IMR-90 (cell line): Measurements from ENCODE around the gene RBM39.
"Not testable (repeated sequence)": the region's sequence is repeated elsewhere in the genome, so short reads cannot be mapped to it uniquely, and the experiment has no call there.

Experiments used
- CEBPB ChIP-seq: IDR thresholded peaks from 2 replicates; pipeline ENCODE4 v1.6.1; 2012; ENCODE audit warnings: low read depth, low read length, improper control_type of control experiment
- CHD1 ChIP-seq: IDR thresholded peaks from 2 replicates; pipeline ENCODE4 v1.6.1; 2012; ENCODE audit warnings: low read depth, low read length, improper control_type of control experiment
- CTCF ChIP-seq: conservative IDR thresholded peaks from 2 replicates; pipeline ENCODE4 v1.5.1; 2012; ENCODE audit warnings: mild to moderate bottlenecking, low read depth, low read length, improper control_type of control experiment
- ELK1 ChIP-seq: fragments of 150-350 bp; IDR thresholded peaks from 2 replicates; pipeline ENCODE4 v1.6.1; 2016; ENCODE audit warnings: low read depth, mild to moderate bottlenecking, low read length, moderate library complexity, borderline replicate concordance
- MAFK ChIP-seq: IDR thresholded peaks from 2 replicates; pipeline ENCODE4 v1.6.1; 2012; ENCODE audit warnings: low read depth, low read length, improper control_type of control experiment
- MAZ ChIP-seq: IDR thresholded peaks from 2 replicates; pipeline ENCODE4 v1.6.1; 2012; ENCODE audit warnings: low read depth, mild to moderate bottlenecking, low read length, improper control_type of control experiment, moderate library complexity, borderline replicate concordance
- MXI1 ChIP-seq: IDR thresholded peaks from 2 replicates; pipeline ENCODE4 v1.6.1; 2012; ENCODE audit warnings: low read depth, mild to moderate bottlenecking, low read length, moderate library complexity, borderline replicate concordance
- POLR2A ChIP-seq: IDR thresholded peaks from 2 replicates; pipeline ENCODE4 v1.6.1; 2012; ENCODE audit warnings: mild to moderate bottlenecking, low read depth, low read length
- RAD21 ChIP-seq: IDR thresholded peaks from 2 replicates; pipeline ENCODE4 v1.6.1; 2012; ENCODE audit warnings: low read length, improper control_type of control experiment
- RCOR1 ChIP-seq: IDR thresholded peaks from 2 replicates; pipeline ENCODE4 v1.6.1; 2012; ENCODE audit warnings: mild to moderate bottlenecking, low read length, improper control_type of control experiment; ENCODE audit not compliant: insufficient replicate concordance
- RFX5 ChIP-seq: IDR thresholded peaks from 2 replicates; pipeline ENCODE4 v1.8.0; 2012; ENCODE audit warnings: low read depth, mild to moderate bottlenecking, low read length, moderate library complexity
- SMC3 ChIP-seq: fragments of 150-350 bp; IDR thresholded peaks from 2 replicates; pipeline ENCODE4 v1.6.1; 2016; ENCODE audit warnings: low read depth, mild to moderate bottlenecking, antibody characterized with exemption, low read length, moderate library complexity
- USF2 ChIP-seq: fragments of 150-350 bp; IDR thresholded peaks from 2 replicates; pipeline ENCODE4 v1.6.1; 2017; ENCODE audit warnings: mild to moderate bottlenecking, antibody characterized with exemption, low read length, low read depth

- TF ChIP-seq CTCF, RAD21, USF2, MAFK, RFX5, POLR2A, CEBPB, MXI1, SMC3, MAZ, CHD1, ELK1, RCOR1: not testable (repeated sequence)
Measured at GRCh38 chr20:35785541-35785940, 43.5 kb upstream of the RBM39 start.
